ENCODE results near the gene TM9SF2.
"Not testable (repeated sequence)": the region's sequence is repeated elsewhere in the genome, so short reads cannot be mapped to it uniquely, and the experiment has no call there.

TM9SF2 gene

GRCh38 chr13:99473515-99473914 lies 27.8 kb upstream of the TM9SF2 start:
- in situ Hi-C loops (cut with MboI; ENCODE audit: low sequenced_read_pairs), result no loop called here
- H3K36me3 ChIP-seq (replicated peaks), result no peaks in the 10 kb centered on the region
- no peak for DNase-seq (ENCODE audit: low spot score in 2 of 2)
- peaks cover 7% of the 10 kb centered on the region; the same call in 1 of the 2 replicates for H3K27me3 ChIP-seq (ENCODE audit: low read depth)
- no peak overlapping the region for H3K4me3 ChIP-seq
- H3K9me3 ChIP-seq, result no peaks in the 10 kb centered on the region
- peaks cover 2% of the 10 kb centered on the region; the same call in 1 of the 2 replicates for H3K4me1 ChIP-seq

GRCh38 chr13:99476648-99477047 lies 24.6 kb upstream of the TM9SF2 start:
- H3K36me3 ChIP-seq (replicated peaks), result no peaks in the 10 kb centered on the region
- in situ Hi-C loops (cut with MboI; ENCODE audit: low sequenced_read_pairs), result no loop called here
- no peak for DNase-seq (ENCODE audit: low spot score in 2 of 2)
- H3K4me1 ChIP-seq, result peaks cover 2% of the 10 kb centered on the region; the same call in 1 of the 2 replicates
- H3K9me3 ChIP-seq, result no peaks in the 10 kb centered on the region
- peaks cover 2% of the 10 kb centered on the region; the same call in 1 of the 2 replicates for H3K27me3 ChIP-seq (ENCODE audit: low read depth)
- H3K4me3 ChIP-seq, result no peak overlapping the region

GRCh38 chr13:99477493-99477892 lies 23.8 kb upstream of the TM9SF2 start:
- Histone ChIP-seq H3K27me3 (ENCODE audit: low read depth) (0 out of 2 replicates have a peak, but pooled peaks cover 2% of the 10 kb centered on the region), H3K9me3 (no peaks in the 10 kb centered on the region), H3K36me3 (replicated peaks) (no peaks in the 10 kb centered on the region), H3K4me3 (no peak overlapping the region), H3K4me1 (peaks cover 2% of the 10 kb centered on the region; the same call in 1 of the 2 replicates)
- in situ Hi-C loops (cut with MboI; ENCODE audit: low sequenced_read_pairs), result no loop called here
- DNase-seq (ENCODE audit: low spot score in 2 of 2), result no peak

- no peak for DNase-seq (ENCODE audit: low spot score in 2 of 2)
- H3K9me3 ChIP-seq, result no peaks in the 10 kb centered on the region
- in situ Hi-C loops (cut with MboI; ENCODE audit: low sequenced_read_pairs), result no loop called here
These were observed 19.9 kb upstream of the TM9SF2 start for GRCh38 chr13:99481366-99481765.

GRCh38 chr13:99484473-99484872 lies 16.8 kb upstream of the TM9SF2 start:
- H3K9me3 ChIP-seq, result no peaks in the 10 kb centered on the region
- H3K36me3 ChIP-seq (replicated peaks), result no peaks in the 10 kb centered on the region
- no peaks in the 10 kb centered on the region for H3K4me1 ChIP-seq
- H3K27me3 ChIP-seq (ENCODE audit: low read depth), result peaks cover 15% of the 10 kb centered on the region
- in situ Hi-C loops (cut with MboI; ENCODE audit: low sequenced_read_pairs), result no loop called here
- H3K4me3 ChIP-seq, result no peak overlapping the region
- no peak for DNase-seq (ENCODE audit: low spot score in 2 of 2)

More at GRCh38 chr13:99481366-99481765, 19.9 kb upstream of the TM9SF2 start:
- Histone ChIP-seq H3K36me3 (replicated peaks) (no peaks in the 10 kb centered on the region), H3K4me1 (peaks cover 2% of the 10 kb centered on the region; the same call in 1 of the 2 replicates), H3K27me3 (ENCODE audit: low read depth) (peaks cover 15% of the 10 kb centered on the region), H3K4me3 (no peak overlapping the region)

- in situ Hi-C loops (cut with MboI; ENCODE audit: low sequenced_read_pairs), result no loop called here
- Histone ChIP-seq H3K9me3 (no peaks in the 10 kb centered on the region), H3K4me3 (no peak overlapping the region), H3K27me3 (ENCODE audit: low read depth) (peaks cover 15% of the 10 kb centered on the region), H3K4me1 (no peaks in the 10 kb centered on the region), H3K36me3 (replicated peaks) (no peaks in the 10 kb centered on the region)
- no peak for DNase-seq (ENCODE audit: low spot score in 2 of 2)
These were observed 14.3 kb upstream of the TM9SF2 start for GRCh38 chr13:99486996-99487395.

GRCh38 chr13:99489028-99489427 lies 12.2 kb upstream of the TM9SF2 start:
- no peak for DNase-seq (ENCODE audit: low spot score in 2 of 2)

GRCh38 chr13:99491750-99492149 lies 9.5 kb upstream of the TM9SF2 start:
- in situ Hi-C loops (cut with MboI; ENCODE audit: low sequenced_read_pairs); DNase-seq (ENCODE audit: low spot score in 2 of 2); H3K36me3 ChIP-seq (replicated peaks); H3K4me1 ChIP-seq; H3K27me3 ChIP-seq (ENCODE audit: low read depth); H3K4me3 ChIP-seq; H3K9me3 ChIP-seq: not testable (repeated sequence)

More at GRCh38 chr13:99489028-99489427, 12.2 kb upstream of the TM9SF2 start:
- H3K4me1 ChIP-seq, result no peaks in the 10 kb centered on the region
- no peaks in the 10 kb centered on the region for H3K9me3 ChIP-seq
- in situ Hi-C loops (cut with MboI; ENCODE audit: low sequenced_read_pairs), result no loop called here
- no peaks in the 10 kb centered on the region for H3K36me3 ChIP-seq (replicated peaks)
- 0 out of 2 replicates have a peak, but pooled peaks cover 3% of the 10 kb centered on the region for H3K27me3 ChIP-seq (ENCODE audit: low read depth)
- no peak overlapping the region for H3K4me3 ChIP-seq

GRCh38 chr13:99495466-99496183 lies 5.6 kb upstream of the TM9SF2 start:
- in situ Hi-C loops (cut with MboI; ENCODE audit: low sequenced_read_pairs), result no loop called here
- Histone ChIP-seq H3K4me3 (peak overlapping the region; percentile 12; the same call in 1 of the 2 replicates), H3K4me1 (peaks cover 23% of the 10 kb centered on the region), H3K27me3 (ENCODE audit: low read depth) (no peaks in the 10 kb centered on the region), H3K36me3 (replicated peaks) (no peaks in the 10 kb centered on the region), H3K9me3 (peaks cover 6% of the 10 kb centered on the region; the same call in 1 of the 2 replicates)
- DNase-seq (ENCODE audit: low spot score in 2 of 2), result no peak

GRCh38 chr13:99496184-99497142 lies 4.8 kb upstream of the TM9SF2 start:
- Histone ChIP-seq H3K9me3 (peaks cover 6% of the 10 kb centered on the region; the same call in 1 of the 2 replicates), H3K36me3 (replicated peaks) (no peaks in the 10 kb centered on the region), H3K4me1 (peaks cover 25% of the 10 kb centered on the region), H3K4me3 (peak overlapping the region; percentile 12), H3K27me3 (ENCODE audit: low read depth) (no peaks in the 10 kb centered on the region)
- in situ Hi-C loops (cut with MboI; ENCODE audit: low sequenced_read_pairs), result no loop called here
- peak; percentile 39 to 72 for DNase-seq (ENCODE audit: low spot score in 2 of 2)

- in situ Hi-C loops (cut with MboI; ENCODE audit: low sequenced_read_pairs), result no loop called here
- H3K9me3 ChIP-seq, result peaks cover 6% of the 10 kb centered on the region; the same call in 1 of the 2 replicates
- no peaks in the 10 kb centered on the region for H3K27me3 ChIP-seq (ENCODE audit: low read depth)
- H3K4me1 ChIP-seq, result peaks cover 33% of the 10 kb centered on the region
- H3K36me3 ChIP-seq (replicated peaks), result peaks cover 4% of the 10 kb centered on the region
- peak; percentile 98 to 99 for DNase-seq (ENCODE audit: low spot score in 2 of 2)
- H3K4me3 ChIP-seq, result peak overlapping the region; percentile 47
These were observed 2.8 kb upstream of the TM9SF2 start for GRCh38 chr13:99498171-99499161.

GRCh38 chr13:99500839-99501183 lies 461 bp upstream of the TM9SF2 start:
- Histone ChIP-seq H3K27me3 (ENCODE audit: low read depth) (no peaks in the 10 kb centered on the region), H3K9me3 (peaks cover 6% of the 10 kb centered on the region; the same call in 1 of the 2 replicates), H3K4me3 (peak overlapping the region; percentile 96), H3K36me3 (replicated peaks) (peaks cover 4% of the 10 kb centered on the region), H3K4me1 (peaks cover 44% of the 10 kb centered on the region)
- in situ Hi-C loops (cut with MboI; ENCODE audit: low sequenced_read_pairs), result no loop called here
- no peak for DNase-seq (ENCODE audit: low spot score in 2 of 2)

- Histone ChIP-seq H3K9me3 (peaks cover 6% of the 10 kb centered on the region; the same call in 1 of the 2 replicates), H3K36me3 (replicated peaks) (peaks cover 4% of the 10 kb centered on the region), H3K4me1 (peaks cover 40% of the 10 kb centered on the region), H3K4me3 (peak overlapping the region; percentile 96), H3K27me3 (ENCODE audit: low read depth) (no peaks in the 10 kb centered on the region)
- DNase-seq (ENCODE audit: low spot score in 2 of 2), result peak in 1 of 2 experiments; percentile 24
- in situ Hi-C loops (cut with MboI; ENCODE audit: low sequenced_read_pairs), result no loop called here
These were observed 603 bp downstream of the TM9SF2 start for GRCh38 chr13:99501848-99502301.
